HG03460 (cell line): ENCODE data around the gene KLHL22.
"Not testable (repeated sequence)": the region's sequence is repeated elsewhere in the genome, so short reads cannot be mapped to it uniquely, and the experiment has no call there.

Source experiments
- ATAC-seq: cut with Tn5 transposase; IDR thresholded peaks from one replicate; pipeline ENCODE4 v1.9.1; 2021; ENCODE audit not compliant: unreplicated experiment

Gene KLHL22

DNA sequence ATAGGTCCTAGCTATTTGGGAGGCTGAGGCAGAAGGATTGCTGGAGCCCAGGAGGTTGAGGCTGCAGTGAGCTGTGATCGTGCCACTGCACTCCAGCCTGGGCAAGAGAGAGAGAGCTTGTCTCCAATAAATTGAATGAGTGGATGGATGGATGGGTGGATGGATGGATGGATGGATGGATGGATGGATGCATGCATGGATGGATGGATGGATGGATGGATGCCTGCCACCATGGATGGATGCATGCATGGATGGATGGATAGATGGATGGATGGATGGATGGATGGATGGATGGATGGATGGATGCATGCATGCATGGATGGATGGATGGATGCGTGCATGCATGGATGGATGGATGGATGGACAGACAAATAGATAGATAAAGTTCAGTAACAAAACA, 25.1 kb downstream of the KLHL22 start:
- ATAC-seq: not testable (repeated sequence)

DNA sequence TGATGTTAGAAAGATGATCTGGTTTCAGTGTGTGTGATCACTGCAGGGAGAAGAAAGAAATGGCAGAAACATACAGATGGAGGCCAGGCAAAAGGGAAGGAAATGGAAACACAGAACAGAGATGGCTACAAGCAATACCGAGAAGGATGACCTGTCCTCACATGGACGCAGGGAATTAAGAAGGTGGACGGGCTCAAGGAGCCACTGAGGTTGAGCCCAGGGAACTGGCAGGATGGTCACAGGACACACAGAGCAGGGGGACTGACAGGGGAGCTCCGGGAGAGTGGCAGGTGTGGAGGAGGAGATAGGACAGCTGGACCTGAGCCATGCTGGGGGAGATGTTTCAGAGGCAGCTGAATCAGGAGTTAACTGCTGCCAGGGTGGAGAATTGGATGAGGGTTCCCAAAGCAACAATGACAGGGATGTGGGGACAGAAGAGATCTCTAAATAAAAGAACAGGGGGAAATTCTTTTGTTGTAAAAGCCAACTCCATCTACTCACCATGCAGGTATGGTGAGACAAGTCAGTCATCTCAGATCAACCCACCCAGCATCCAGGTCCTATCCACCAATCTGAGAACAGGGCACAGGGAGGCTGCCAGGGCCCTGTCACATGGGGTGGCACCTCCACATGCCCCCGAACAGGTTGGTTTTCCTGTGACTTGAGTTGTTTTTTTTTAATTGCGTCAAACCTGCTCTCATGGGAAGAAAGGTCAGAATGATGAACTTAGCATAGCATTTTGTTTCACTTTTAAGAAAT, 26.3 kb downstream of the KLHL22 start:
- no peak for ATAC-seq

DNA sequence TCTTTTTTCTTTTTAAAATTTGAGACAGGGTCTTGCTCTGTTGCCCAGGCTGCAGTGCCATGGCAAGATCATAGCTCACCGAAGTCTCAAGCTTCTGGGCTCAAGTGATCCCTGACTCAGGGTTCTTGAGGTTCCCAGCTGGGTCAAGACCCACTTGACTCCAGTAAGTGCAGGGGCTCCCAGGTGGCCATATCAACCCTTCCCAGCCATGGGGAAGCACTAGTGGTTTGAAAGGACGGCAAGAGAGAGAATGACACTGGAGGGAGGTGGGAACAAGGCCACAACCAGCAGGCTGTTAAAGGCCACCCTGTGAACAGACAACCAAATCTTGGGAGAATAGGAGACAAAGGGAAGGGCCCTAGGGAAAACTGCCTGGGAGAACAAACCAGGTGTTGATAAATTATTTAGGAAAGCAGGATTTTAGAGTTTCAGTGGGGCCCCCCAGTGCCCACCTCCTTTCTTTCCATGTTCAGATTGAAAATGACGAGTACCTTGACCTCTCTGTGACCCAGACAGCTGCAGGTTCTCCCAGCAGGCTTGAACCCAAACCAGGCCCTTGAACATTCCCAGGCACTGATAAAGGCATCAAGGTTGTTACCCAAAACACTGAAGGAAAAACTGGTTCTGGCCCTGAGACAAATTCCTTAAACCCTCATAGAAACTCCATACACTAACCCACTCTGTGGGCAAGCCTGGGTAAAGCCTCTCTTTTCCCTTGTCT, 28.8 kb downstream of the KLHL22 start:
- ATAC-seq: no peak

DNA sequence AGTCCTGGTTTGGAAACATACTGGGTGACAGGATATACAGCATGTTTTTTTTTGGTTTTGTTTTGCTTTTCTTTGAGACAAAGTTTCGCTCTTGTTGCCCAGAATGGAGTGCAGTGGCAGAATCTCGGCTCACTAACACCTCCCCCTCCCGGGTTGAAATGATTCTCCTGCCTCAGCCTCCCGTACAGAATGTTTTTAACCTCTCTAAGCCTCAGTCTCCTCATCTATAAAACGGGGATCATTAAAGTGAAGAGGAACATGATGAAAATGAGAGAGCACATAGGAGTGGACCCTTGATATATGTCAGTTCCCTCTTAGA, 29.9 kb downstream of the KLHL22 start:
- no peak for ATAC-seq

DNA sequence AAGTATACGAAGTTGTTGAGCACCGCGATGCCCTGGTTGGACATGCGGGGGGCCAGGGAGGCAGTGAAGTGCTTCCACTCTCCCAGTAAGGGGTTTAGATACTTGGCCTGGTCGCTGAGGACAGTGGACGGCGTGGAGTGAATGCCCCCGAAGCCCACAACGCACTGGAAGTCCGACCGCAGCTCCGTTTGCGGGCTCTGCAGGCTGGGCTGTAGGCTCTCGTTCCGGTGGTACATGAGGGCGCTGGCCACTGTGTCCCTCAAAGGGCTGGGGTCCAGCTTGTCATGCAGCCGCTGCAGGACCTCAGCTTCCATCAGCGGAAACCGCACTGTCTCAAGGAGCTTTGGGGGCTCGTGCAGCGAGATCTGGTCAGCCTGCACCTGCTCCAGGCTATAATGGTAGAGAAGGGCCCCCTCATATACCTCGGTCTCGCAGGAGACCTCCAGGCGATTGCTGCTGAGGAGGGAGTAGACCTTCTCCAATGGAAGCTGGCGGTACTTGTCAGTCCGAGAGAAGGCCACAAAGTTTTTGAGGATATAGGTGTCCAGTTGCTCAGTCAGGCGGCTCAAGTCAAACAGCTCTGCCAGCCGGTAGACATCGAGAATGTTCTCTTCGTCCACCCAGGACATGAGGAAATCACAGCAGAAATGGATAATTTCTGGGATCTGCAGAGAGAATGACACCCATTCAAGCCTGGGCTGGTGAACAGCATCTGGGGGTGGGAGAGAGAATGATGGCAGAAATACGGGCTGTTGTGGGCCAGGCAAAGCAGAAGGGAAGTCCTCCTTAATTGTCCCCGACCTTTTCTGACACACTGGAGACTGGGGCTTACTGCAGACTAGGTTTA, 30.5 kb downstream of the KLHL22 start:
- no peak for ATAC-seq

DNA sequence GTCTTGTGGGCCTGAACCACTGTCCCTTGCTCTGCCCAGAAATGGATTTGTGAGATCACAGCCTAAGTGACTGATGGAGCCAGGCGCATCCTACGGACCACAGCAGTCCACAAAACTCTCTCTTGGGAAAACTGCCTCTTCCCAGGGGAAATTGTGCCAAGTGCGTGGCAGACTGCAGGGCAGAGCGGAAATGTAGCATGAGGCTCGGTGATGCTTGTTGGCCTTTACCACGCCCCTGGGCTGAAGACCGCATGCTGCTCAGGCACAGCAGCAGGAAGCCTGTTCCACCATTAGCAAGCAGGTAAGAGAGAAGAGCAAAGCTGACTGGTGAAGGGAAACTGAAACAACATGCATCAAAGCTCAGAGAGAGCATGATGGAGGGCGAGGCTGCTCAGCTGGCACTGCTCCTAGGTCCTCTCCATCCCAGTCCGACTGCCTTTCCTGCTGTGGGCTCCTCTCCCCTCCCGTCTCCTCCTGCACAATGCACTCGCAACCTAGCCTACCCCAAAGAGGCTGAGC, 31.4 kb downstream of the KLHL22 start:
- no peak for ATAC-seq

DNA sequence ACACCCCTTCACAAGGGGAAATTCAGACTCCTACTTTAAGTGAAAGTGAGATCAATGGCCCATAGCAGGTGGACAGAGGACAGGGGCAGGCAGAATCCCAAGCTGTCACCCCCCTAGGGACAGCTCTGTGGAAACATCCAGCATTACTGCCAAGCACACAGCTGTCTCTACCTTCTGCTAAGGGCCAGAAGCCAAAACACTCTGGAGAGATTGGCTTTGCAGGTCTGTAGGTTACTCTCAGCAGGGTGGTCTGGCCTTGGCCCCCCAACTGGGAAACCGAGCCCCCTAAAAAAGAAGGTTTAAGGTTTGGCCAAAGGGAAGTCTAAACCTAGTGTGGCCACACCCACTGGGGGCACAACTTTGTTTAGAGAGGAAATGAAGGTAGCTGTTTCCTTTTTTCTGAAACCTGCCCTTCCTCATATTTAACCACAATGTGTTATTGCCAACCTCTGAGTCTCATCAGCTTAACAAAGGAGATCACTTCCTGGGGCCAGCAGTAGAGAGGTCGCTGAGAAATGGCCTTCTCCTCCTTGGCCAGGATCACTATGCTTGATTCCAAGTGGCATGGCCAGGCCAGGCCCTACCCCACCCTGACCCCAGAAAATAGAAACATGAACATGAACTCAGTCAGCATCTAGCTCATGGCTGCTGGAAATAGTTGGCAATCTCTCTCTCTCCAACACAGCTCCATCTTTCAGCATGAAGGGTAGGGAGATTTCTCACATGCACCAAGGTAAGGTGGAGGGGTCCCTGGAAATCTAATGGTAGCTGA, 32.1 kb downstream of the KLHL22 start:
- ATAC-seq: no peak

DNA sequence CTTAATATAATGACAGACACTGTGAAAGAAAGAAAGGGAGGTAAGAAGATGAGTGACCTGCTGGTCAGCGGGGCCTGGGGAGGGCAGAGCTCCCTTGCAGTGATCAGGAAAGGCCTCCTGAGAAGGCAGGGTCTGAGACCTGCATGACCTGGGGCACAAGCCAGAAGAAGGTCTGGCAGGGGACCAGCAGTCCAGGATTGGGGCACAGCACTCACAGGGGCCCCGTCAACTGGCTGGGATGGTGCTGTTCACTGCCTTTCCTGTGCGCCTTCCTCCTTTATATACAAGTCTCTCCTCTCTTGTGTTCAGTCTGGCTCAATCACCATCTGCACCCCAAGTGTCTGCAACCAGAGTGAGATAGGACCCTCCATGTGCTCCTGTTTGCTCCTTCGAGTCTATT, 35.7 kb downstream of the KLHL22 start:
- no peak for ATAC-seq

DNA sequence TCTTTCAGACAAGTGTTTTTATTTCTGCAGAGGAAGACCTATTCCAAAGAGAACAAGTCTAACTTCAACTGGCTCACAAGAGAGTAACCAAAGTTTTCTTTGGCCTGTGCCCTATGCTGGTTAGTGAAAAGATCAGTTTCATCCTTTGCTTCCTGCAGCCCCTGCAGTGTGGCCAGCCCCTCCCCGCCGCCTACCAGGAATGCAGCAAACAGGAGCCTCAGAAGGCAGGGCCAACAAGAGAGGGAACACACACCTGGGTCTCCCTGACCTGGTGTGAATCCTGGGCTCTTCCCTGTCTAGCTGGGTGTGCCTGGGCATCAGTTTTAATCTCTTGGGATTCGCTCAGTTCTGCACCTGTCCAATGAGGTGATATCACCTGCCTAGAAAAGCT, 36.4 kb downstream of the KLHL22 start:
- ATAC-seq: no peak

DNA sequence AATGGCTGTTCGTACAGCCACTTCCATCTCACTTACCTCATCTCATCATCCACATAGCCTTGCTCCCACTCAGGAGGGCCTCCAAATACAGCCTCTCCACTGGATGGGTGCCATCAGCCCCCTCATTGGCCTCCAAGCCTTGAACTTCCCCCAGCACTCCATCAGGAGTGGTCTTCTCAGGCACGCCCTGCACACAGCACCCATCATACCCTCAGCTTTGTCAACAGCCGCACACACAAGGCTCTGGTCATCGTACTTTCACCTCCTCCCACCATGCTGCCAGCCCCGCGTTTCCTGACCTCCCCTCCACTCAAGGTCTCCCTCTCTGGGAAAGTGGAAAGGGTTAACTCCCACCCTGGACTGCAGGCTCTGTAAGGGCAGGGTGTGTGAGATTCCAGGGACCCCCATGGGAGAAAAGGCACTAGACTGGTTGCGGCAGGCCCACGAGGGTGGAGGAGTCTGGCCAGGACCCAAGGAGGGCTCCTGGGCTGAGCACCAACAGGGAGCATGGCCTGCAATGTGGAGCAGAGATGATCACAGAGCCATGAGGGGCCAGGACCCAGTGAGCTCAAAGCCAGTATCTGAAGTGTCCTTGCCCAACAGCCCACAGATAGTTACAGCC, 37.0 kb downstream of the KLHL22 start:
- no peak for ATAC-seq

DNA sequence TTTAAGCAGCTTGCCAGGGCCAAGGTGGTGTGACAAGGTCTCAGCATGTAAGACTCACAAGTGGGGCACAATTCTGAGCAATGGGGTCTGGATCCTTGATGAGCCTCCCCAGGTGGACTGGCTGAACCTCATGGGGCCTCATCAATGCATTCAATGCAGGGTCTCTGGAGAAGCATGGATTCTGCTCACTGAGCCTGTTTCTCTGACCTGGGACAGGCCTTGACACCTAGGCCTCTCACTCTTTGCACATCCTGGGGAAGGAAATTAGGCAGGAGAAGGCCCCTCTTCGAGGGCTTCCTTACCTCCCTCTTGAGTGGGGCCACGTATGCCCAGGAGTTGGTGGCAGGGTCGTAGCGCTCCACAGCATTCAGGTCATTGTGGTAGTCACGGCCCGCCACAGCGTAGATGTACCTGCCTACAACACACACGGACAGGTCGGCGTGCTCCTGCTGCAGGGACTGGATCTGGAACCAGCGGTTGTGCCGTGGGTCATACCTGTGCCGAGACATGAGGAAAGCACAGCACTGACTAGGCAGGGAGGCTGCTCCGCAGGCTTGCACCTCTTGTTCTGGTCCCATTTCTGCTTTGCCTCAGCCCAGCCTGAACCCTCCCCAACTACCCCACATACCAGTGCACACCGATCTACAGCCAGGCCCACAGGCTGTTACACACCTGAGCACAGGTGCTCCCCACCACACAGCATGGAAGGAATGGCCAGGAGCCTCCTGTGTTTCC, 37.9 kb downstream of the KLHL22 start:
- no peak for ATAC-seq

DNA sequence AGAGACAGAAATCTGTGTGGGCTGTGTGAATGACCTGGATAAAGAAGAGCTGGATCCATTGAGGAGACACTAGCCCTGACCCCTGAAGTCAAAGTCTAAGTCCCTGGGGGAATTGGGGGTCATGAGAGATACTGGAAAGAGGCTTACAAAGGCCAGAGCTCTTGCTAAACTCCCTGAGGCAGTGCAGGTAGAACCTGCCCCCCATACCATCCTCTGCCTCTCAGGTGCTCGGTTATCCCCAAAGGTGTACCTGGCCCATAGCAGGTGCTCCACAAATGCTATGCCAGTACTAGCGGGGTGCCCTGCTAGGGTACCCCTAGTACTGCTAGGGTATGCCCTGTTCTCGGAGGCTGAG, 38.9 kb downstream of the KLHL22 start:
- no peak for ATAC-seq

DNA sequence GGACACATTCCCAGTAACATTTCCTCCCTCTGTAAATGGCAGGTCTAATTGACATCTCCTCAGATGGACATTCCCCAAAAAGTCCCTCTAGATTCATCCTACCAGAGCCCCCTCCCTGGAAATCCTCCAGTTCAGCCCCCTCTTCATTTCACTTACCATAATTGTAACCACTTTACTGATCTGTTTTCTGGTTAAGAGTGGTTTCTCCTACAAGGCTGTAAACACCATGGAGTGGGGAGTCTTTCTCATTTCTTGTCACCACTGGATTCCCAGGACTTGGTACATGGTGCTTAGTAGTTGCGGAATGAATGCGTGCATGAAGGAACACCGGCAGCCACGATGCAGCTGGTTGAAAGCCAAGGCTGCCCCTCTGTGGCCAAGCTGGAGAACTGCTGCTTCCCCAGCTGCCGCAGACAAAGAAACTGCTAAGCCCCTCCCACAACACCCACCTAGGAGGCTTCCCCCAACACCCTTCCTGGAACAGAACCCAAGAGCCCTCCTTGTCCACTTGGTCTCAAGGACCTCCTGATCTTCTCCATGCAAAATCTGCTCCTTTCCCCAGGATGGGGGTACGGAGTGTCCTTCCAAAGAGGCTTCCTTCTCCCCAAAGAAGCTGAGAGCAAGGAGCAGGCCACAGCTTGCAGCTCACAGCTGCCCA, 39.4 kb downstream of the KLHL22 start:
- ATAC-seq: peak; percentile 62

DNA sequence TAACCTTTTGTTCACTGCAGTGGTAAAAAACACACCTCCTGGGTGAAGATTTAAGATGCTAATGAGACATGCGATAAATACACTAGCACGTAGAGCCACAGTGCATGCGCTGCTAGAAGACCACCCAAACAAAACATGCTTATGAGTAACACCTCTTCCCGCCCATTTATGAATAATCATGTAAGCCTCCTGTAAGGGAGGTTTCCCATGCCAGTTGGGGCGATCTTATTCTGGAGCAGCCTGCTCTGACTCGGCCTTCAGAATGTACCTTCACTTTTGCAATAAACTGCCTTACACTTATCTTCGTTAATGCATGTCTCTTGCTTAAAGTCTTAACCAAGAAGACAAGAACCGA, 39.9 kb downstream of the KLHL22 start:
- ATAC-seq: no peak

DNA sequence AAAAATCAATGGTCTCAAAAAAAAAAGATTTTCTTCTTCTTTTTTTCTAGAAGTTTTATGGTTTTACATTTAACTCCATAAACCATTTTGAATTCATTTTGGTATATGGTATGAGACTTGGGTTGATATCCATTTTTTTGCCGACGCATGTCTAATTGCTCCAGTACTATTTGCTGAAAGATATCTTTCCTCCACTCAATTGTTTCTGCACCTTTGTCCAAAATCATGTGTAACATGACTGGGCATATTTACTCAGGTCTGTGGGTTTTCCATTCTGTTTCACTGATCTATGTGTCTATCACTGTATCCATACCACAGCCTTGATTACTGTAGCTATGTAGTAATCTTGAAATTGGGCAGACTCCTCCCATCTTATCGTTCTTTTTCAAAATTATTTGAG, 42.4 kb downstream of the KLHL22 start:
- no peak for ATAC-seq

DNA sequence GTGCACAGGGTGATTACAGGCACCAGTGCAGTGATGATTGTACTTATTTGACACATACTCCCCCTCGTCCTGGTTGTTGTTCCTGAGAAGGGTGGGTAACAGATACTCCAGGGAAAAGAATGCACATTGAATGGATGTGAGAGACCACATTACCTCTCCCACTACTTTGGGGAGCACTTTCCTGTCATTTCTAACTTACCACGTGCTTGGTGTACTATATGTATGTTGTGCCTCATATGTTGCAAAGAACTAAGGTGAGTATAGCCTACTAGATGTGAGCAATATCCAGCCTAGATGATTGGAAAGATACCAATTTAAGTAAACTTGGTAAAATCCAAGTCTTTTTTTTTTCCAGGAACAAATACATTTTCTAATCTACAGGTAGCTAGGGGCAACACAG, 43.7 kb downstream of the KLHL22 start:
- ATAC-seq: no peak

DNA sequence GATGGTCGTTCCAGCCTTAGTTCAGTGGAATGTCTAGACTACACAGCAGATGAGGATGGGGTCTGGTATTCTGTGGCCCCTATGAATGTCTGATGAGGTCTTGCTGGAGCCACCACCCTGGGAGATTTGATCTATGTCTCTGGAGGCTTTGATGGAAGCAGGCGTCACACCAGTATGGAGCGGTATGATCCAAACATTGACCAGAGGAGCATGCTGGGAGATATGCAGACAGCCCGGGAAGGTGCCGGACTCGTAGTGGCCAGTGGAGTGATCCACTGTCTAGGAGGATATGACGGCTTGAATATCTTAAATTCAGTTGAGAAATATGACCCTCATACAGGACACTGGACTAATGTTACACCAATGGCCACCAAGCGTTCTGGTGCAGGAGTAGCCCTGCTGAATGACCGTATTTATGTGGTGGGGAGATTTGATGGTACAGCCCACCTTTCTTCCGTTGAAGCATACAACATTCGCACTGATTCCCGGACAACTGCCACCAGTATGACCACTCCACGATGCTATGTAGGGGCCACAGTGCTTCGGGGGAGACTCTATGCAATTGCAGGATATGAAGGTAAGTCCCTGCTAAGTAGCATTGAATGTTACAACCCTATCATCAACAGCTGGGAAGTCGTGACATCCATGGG, 44.3 kb downstream of the KLHL22 start:
- not testable (repeated sequence) for ATAC-seq

DNA sequence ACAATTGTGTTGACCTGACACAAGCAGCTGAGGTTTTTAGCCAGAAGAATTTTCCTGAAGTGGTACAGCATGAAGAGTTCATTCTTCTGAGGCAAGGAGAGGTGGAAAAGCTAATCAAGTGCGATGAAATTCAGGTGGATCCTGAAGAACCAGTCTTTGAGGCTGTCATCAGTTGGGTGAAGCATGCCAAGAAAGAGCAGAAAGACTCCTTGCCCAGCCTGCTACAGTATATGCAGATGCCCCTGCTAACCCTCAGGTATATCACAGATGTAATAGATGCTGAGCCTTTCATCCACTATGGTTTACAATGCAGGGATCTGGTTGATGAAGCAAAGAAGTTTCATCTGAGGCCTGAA, 45.1 kb downstream of the KLHL22 start:
- no peak for ATAC-seq
